Thoracic aorta (tissue), 2 donors: ENCODE measurements around the gene GNG14. TPM values are rescaled to one million over a fixed set of nuclear protein-coding genes. Genes with fewer than 3 reads are reported as not detected.

ENCODE experiments used
- ATAC-seq: fragments of 150-250 bp; one replicate; pipeline ENCODE4 v1.8.0; 2017; ENCODE audit warnings: low read depth; ENCODE audit not compliant: insufficient number of reproducible peaks, low FRiP score
- DNase-seq: peaks from one replicate; pipeline ENCODE4 v3.0.0-alpha.2; 2020; ENCODE audit warnings: low spot score
- H3K27ac ChIP-seq, 2 donors: fragments of 200-600 bp; sonication (generic); 1 replicate in 1 of 2; 2 replicates in 1 of 2; pipeline ENCODE4 v1.5.1; 2016; ENCODE audit warnings: mild to moderate bottlenecking in 2 of 2, moderate library complexity in 2 of 2
- H3K27me3 ChIP-seq: fragments of 200-600 bp; sonication (generic); replicated peaks from 2 replicates; pipeline ENCODE4 v1.6.0; 2016; ENCODE audit warnings: mild to moderate bottlenecking; ENCODE audit not compliant: insufficient read depth
- H3K36me3 ChIP-seq: fragments of 200-600 bp; sonication (generic); one replicate; pipeline ENCODE4 v1.5.1; 2016
- H3K4me1 ChIP-seq, 2 donors: fragments of 200-600 bp; sonication (generic); 1 replicate in 1 of 2; 2 replicates in 1 of 2; pipeline versions ENCODE4 v1.5.1 to v1.6.0; 2016; ENCODE audit warnings: low read depth in 2 of 2, mild to moderate bottlenecking in 1 of 2; ENCODE audit not compliant: control insufficient read depth in 1 of 2
- H3K4me3 ChIP-seq: fragments of 200-600 bp; sonication (generic); 2 replicates; pipeline ENCODE4 v1.5.1; 2016; ENCODE audit warnings: mild to moderate bottlenecking
- H3K9me3 ChIP-seq: fragments of 200-600 bp; sonication (generic); 2 replicates; pipeline ENCODE4 v1.5.1; 2016
- total RNA-seq, 2 donors: library from RNA; depleted of rRNA; stranded (reverse); fragments of >200 nt; gene quantifications; one replicate each; pipeline versions ENCODE4 v1.1.0 to v1.2.3, GENCODE V29; 2016
- TF ChIP-seq, protein P1 (sequence below): fragments of 200-600 bp; sonication (generic); IDR thresholded peaks from one replicate; pipeline ENCODE4 v1.5.1; 2019; ENCODE audit warnings: antibody characterized with exemption

Gene GNG14
- total RNA-seq, 2 donors from 2014 or later: not detected

DNA sequence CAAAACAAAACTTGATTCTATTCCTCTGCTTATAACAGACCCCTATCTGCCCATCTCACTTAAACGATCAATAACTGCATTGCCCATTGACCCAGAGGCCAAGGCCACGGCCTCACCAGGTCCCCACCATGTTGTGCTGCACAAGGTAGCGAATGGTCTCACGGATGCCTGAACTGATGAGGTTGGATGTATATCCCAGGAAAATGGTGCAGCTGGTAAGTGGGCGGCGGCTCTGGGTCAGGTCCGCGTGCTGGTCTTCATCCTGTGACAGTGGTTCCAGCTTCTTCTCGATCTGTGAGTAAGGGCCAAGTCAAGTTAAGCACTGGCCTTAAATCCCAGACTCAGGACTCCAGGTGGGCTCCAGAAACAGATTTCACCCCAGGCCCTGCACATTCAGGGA lies 7.8 kb upstream of the GNG14 start:
- H3K4me3 ChIP-seq: no peak overlapping the region
- H3K27ac ChIP-seq: no peak overlapping the region
- H3K4me1 ChIP-seq: peaks cover 0 to 12% of the 10 kb centered on the region in 2 donors
- no peaks in the 10 kb centered on the region for H3K27me3 ChIP-seq
- H3K9me3 ChIP-seq: no peaks in the 10 kb centered on the region
- ATAC-seq: no peak
- peaks cover 41% of the 10 kb centered on the region for H3K36me3 ChIP-seq
- TF ChIP-seq, protein P1, sequence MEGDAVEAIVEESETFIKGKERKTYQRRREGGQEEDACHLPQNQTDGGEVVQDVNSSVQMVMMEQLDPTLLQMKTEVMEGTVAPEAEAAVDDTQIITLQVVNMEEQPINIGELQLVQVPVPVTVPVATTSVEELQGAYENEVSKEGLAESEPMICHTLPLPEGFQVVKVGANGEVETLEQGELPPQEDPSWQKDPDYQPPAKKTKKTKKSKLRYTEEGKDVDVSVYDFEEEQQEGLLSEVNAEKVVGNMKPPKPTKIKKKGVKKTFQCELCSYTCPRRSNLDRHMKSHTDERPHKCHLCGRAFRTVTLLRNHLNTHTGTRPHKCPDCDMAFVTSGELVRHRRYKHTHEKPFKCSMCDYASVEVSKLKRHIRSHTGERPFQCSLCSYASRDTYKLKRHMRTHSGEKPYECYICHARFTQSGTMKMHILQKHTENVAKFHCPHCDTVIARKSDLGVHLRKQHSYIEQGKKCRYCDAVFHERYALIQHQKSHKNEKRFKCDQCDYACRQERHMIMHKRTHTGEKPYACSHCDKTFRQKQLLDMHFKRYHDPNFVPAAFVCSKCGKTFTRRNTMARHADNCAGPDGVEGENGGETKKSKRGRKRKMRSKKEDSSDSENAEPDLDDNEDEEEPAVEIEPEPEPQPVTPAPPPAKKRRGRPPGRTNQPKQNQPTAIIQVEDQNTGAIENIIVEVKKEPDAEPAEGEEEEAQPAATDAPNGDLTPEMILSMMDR: no peak
- DNase-seq: no peak

DNA sequence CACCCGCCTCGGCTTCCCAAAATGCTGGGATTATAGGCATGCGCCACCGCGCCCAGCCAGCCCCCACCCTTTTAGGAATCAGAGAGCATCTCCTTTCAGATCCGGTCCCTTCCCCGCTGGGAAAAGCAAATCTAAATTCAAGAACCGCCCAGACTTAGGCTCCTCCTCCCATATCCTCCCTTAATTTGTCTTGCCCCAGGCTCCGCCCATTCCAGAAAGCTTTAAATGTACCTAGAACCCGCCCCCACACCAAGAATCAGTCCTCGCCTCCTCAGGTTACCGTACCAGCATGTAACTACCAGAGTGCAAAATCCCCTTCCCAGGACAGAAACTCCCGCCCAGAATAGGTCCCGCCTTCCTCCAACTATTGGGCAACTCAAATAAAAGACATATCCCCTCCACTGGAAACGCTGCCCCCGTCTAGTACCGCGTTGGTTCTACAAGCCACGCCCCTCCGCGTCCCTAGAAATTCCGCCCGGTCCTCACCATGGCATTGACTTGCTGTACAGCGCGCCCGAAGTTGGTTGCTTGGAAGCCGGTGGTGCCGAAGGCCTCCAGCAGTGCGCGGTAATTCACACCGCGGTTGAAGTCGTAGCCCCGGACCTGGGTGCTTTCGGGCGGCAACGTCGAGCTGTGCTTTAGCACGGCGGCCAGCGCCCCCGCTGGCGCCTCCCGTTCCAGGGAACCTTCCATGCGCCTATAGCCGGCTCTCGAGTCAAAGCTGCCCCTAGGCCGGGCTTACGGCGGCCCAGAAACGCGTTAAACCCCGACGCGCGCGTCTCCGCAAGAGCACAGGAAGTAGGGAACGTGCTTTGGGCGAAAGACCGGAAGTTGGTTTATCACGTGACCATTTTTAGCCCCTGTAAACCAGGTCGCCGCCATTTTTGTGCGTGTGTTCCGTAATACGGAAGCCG lies 6.5 kb upstream of the GNG14 start, which contains the start of gene DHPS:
DHPS (minus strand) TSS at position 807 of the 914 bp plus-strand sequence; CDS start at position 693, 114 bp downstream.
- peak; percentile 82 for DNase-seq
- peak within 1 kb of the TSS; percentile 96 for H3K4me3 ChIP-seq
- TF ChIP-seq, protein P1: no peak
- peak; percentile 95 for ATAC-seq
- peaks cover 0 to 12% of the 10 kb centered on the region in 2 donors for H3K4me1 ChIP-seq
- H3K9me3 ChIP-seq: no peaks in the 10 kb centered on the region
- H3K27me3 ChIP-seq: no peaks in the 10 kb centered on the region
- peaks cover 33% of the 10 kb centered on the region for H3K36me3 ChIP-seq
- peak within 1 kb of the TSS; percentile 93 to 98 for H3K27ac ChIP-seq

DNA sequence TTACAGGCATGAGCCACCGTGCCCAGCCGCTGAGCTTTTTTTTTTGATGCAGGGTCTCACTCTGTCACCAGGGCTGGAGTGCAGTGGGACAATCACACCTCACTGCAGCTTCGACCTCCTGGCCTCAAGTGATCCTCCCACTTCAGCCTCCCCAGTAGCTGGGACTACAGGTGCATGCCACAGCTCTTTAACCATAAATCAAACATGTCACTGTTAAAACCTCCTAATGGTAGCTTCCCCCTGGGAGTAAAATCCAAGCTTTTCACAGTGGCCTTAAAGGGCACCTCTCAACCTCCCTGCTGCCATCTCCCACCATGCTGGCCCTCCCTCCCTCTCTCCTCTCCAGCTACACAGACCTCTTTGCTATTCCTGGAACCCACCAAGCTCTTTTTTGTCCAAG lies 2.0 kb upstream of the GNG14 start:
- H3K9me3 ChIP-seq: no peaks in the 10 kb centered on the region
- no peak overlapping the region for H3K27ac ChIP-seq
- H3K4me3 ChIP-seq: no peak overlapping the region
- ATAC-seq (no peak), DNase-seq (no peak)
- TF ChIP-seq, protein P1: no peak
- H3K36me3 ChIP-seq: no peaks in the 10 kb centered on the region
- H3K4me1 ChIP-seq: peaks cover 0 to 2% of the 10 kb centered on the region in 2 donors
- no peaks in the 10 kb centered on the region for H3K27me3 ChIP-seq

DNA sequence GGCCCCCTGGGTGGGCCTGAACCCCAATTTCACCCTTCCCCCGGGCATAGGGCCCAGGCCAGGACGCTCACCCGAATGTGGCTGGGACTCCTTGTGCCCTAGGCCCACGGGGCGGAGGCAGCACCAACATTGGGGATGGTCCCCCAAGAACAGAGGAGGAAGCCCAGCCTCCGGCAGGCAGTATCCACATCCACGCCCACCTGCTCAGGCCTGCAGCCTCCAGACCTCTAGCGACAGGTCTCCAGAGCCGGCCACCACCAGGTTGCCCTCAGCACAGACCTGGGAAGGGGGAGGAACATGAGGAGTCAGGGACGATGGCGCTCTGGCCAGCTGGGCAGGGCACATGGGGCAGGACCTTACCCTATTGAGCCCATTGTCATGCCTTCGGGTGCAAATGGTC lies 1.2 kb downstream of the GNG14 start:
- H3K4me3 ChIP-seq: no peak overlapping the region
- H3K4me1 ChIP-seq: no peaks in the 10 kb centered on the region
- no peak for ATAC-seq
- H3K27ac ChIP-seq: no peak overlapping the region
- TF ChIP-seq, protein P1: no peak
- H3K27me3 ChIP-seq: no peaks in the 10 kb centered on the region
- no peak for DNase-seq
- H3K36me3 ChIP-seq: no peaks in the 10 kb centered on the region
- H3K9me3 ChIP-seq: no peaks in the 10 kb centered on the region

DNA sequence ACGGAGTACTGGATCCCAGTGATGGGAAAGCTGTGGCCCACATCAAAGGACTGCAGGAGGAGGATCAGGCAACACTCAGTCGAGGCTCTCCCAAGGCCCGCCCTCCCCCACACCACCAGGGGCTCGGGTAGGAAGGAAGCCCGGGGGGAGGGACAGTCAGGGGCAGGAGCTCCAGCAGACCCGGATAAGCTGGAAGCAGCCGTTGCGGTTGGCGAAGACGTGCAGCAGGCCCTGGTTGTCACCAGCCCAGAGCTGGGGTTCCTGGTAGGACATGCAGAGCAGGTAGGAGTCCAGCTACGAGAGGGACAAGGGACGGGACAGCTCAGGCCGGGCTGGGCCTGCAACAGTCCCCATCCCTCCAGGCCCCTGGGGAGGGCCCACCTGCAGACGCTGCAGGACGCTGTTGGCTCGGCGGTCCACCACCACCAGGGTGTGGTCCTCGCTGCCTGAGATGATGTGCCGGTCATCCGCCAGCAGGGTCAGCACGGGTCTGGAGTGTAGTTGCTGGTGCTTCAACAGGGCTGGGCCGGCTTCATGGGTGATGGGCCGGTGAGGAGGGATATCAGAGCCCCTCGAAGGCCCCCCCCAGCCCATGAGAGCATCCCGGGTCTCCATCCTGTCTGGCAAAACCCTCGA lies 1.9 kb downstream of the GNG14 start:
- Histone ChIP-seq H3K27me3 (no peaks in the 10 kb centered on the region), H3K27ac (no peak overlapping the region), H3K4me3 (no peak overlapping the region), H3K9me3 (no peaks in the 10 kb centered on the region), H3K36me3 (no peaks in the 10 kb centered on the region), H3K4me1 (peaks cover 0 to under 1% of the 10 kb centered on the region in 2 donors)
- no peak for DNase-seq
- TF ChIP-seq, protein P1: no peak
- ATAC-seq: no peak
